ENCODE measurements around the gene TOX2.

GRCh38 chr20:43920797-43921196 is 6.1 kb downstream of the TOX2 start:
- no peak for TF ChIP-seq CTCF (conservative IDR thresholded peaks at IDR 0.05; ENCODE audit: low read depth, low read length)
- no peak for TF ChIP-seq EZH2 (IDR thresholded peaks at IDR 0.05; ENCODE audit: borderline replicate concordance, low read depth, low read length, poor library complexity, severe bottlenecking)

Measured in A673 (cell line).